GM10266 (cell line): ENCODE measurements around the gene TULP4.

Experiments
- DNase-seq: peaks from one replicate; pipeline ENCODE4 v3.0.0; 2012; ENCODE audit errors: extremely low spot score
- TF ChIP-seq, protein P1 (sequence below): IDR thresholded peaks from 2 replicates; pipeline ENCODE4 v1.5.1; 2012; ENCODE audit warnings: mild to moderate bottlenecking, low read depth; ENCODE audit not compliant: control insufficient read depth, insufficient read depth; ENCODE audit errors: missing control alignments

Gene TULP4

DNA sequence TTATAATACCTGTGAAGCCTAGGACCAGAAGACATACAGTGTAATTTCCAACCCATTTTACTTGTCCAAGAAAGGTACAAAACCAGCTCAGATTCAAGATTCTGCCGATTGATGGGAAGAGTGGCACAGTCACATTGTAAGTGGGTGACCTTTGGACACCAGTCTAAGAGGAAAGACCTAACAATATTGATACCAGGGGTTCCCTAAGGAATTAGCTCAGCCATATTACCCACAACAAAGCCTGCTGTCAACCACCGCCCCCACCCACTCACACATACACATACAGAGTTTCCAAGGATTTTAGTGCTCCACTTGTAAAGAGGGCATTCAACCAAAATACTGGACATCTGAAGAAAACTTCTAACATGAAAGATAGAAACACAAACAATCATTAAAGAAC, 219.7 kb downstream of the TULP4 start:
- TF ChIP-seq, protein P1, sequence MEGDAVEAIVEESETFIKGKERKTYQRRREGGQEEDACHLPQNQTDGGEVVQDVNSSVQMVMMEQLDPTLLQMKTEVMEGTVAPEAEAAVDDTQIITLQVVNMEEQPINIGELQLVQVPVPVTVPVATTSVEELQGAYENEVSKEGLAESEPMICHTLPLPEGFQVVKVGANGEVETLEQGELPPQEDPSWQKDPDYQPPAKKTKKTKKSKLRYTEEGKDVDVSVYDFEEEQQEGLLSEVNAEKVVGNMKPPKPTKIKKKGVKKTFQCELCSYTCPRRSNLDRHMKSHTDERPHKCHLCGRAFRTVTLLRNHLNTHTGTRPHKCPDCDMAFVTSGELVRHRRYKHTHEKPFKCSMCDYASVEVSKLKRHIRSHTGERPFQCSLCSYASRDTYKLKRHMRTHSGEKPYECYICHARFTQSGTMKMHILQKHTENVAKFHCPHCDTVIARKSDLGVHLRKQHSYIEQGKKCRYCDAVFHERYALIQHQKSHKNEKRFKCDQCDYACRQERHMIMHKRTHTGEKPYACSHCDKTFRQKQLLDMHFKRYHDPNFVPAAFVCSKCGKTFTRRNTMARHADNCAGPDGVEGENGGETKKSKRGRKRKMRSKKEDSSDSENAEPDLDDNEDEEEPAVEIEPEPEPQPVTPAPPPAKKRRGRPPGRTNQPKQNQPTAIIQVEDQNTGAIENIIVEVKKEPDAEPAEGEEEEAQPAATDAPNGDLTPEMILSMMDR = no peak

DNA sequence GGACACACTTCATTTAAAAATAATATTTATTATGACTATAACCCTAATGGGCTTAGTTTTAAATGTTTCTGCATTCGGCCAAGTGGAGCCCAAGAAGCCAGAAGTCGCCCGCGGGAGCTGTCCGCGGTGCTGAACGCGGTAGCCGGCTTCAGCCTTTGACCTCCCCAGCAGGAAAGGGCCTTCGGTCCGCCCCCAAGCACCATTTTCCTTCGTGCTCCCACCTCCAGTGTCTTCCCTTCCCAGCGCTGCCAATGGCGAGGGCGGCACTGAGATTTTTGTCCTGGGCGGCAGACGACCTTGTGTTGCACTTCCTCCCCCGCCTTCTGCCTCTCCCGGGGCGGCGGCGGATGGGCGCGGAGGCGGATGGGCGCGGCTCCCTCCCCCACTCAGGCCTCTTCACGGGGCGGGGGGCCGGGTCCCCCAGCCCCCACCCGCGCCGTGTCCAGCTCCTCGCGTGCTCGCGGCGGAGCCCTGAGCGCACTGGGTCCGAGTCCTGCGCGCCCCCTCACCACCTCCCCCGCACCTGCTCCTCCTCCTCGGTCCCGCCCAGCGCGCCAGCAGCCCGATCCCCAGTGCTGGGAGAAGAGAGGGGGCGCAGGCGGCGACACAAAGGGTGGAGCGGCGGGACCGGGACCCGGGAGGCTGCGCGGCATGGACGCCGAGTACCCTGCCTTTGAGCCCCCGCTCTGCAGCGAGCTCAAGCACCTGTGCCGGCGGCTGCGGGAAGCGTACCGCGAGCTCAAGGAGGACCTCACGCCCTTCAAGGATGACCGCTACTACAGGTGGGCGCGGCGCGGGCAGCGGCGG, 224.0 kb downstream of the TULP4 start:
- DNase-seq = peak; percentile 89
- TF ChIP-seq, protein P1 = no peak

More for the DNA sequence above, 219.7 kb downstream of the TULP4 start:
- no peak for DNase-seq

DNA sequence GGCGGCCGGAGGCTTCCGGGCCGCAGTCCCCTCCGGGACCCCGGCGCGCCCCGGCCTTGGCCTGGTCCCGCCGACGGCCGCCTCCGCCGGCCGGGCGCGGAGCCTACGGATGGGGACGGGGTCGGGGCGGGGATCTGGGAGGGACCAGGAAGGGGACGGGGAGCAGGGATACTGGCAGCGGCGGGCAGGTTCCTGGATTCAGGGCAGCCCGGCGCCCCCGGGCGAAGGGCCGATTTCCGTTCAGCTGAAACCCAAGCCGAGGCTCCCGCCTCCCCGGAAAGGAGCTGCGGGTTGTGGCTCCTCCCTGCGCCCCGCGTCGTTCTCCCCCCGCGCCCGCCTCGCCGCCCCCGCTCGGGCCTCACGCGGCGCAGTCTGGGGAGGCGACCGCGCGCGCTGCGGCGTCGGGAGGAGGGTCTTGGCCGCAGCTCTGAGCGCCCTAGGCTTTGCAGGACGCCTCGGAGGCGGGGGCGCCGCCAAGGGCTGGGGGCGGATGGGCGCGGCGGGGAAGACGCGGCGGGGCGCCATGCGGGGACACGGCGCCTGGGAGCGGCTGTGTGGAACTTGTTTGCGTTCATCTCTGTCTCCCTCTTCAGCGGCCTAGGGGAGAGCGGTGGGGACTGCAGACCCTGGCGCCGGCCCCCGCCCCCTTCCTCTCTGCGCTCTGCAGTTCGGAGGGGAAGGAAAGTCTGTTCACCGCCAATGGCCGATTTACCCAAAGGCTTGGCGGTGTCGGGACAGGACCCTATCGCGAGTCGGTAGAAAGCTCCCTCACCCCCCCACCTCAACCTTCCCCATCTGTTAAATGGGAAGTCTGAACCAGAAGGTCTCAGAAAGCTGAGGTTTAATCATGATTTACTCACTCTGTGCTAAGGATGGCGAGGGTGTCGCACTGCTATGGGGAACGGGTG, 224.9 kb downstream of the TULP4 start:
- DNase-seq = peak; percentile 61
- TF ChIP-seq, protein P1 = no peak

DNA sequence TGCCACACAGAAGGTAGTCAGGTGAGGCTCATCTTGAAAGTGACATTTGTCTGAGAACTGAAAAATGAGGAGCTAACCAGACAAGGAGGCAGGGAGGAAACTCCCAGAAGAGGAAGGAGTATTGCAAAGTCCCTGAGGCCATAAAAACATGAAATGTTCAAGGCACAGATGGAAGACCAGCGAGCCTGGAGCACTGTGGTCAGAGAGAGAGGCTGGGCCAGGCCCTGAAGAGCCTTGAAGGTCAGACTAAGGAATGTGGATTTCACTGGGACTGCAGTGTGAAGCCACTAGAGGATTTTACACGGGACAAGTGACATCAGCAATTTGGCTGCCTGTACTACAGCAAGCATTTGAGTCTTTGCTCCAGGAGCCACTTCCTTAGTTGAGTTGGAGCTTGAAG, 226.5 kb downstream of the TULP4 start:
- TF ChIP-seq, protein P1 = no peak
- DNase-seq = no peak

DNA sequence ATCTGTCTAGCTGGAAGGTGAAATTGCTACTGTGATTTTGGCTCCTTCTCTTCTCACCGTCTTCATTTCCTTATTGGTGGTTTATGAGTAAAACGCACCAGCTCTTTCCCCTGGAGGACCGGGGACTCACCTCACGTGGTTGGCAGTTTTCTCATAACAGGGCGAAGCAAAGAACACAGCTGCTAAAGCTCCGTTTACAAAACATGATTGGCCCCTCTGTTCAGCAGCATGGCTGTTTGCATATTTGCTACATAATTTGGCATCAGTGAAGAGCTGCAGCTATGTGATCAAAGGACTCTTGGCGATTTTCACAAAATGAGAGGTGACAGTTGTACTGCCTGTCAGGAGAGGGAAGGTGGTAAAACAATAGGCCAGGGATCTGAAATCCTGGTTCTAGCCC, 227.1 kb downstream of the TULP4 start:
- DNase-seq = no peak
- TF ChIP-seq, protein P1 = no peak

DNA sequence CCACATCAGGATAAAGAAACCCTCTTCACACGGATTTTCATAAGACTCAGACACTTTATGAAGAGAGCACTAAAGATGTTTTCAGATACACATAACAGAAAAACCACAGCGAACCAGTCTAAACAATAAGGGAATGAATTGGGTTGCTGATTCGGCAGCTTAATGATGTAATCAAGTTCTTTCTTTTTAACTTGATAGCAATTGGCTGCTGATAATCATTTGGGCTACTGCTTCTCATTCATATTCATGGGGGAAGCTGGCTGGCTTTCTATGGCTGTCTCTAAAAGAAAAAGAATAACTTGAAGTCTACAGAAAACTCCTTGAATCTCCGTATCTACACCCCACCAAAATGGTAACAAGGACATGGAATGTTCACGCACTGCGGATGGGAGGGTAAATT, 227.6 kb downstream of the TULP4 start:
- DNase-seq = no peak
- TF ChIP-seq, protein P1 = no peak
